VCaP (cell line): ENCODE results near the gene GRIN2A.

Experiments used
- H3K27ac ChIP-seq: fragments of 450-650 bp; 2 replicates; pipeline ENCODE4 v1.5.1; 2017
- CTCF ChIP-seq: fragments of 450-650 bp; conservative IDR thresholded peaks from 2 replicates; pipeline ENCODE4 v1.5.1; 2017; ENCODE audit warnings: mild to moderate bottlenecking, moderate library complexity

GRIN2A gene

GRCh38 chr16:10171221-10171620 lies 11.0 kb downstream of the GRIN2A start:
- no peak overlapping the region for H3K27ac ChIP-seq
- no peak for TF ChIP-seq CTCF

DNA sequence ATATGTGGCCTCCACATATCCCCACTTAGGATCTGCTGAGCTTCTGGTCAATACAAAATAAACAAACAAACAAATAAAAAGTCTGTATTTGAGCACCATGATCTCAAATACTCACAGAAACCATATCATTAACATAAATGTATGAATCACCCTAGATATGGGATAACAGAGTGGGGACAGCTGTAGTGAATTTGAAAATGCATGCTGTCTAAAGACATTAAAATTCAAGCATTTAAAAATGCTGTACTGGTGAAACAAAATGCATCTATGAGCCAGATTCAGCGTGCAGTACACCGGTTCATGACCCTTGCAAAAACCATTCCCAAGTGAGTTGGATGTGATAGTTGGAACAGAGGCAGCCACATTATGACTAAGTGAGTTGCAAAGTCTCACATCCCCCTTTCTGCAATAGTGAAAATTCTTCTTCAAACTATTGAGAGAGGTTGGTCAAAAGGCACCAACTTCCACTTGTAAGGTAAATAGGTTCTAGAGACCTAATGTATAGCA lies 12.3 kb downstream of the GRIN2A start:
- H3K27ac ChIP-seq: no peak overlapping the region
- no peak for TF ChIP-seq CTCF

DNA sequence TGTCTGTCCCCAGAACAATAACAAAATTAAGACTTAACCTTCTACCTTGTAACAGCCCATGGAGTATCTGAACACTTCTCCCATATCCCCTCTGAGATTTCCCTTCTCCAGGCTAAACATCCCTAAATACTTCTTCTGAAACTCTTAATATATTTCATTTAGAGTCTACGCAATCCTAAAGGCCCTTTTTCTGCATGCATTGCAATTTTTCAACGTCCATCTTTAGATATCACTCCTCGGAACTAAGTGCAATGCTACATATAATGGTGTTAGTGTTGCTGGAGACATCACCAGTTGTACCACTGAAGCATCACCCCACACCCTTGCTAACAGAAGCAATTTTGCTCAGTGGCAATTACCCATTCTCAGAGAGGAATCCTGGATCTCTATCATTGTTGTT lies 13.2 kb downstream of the GRIN2A start:
- TF ChIP-seq CTCF: no peak

DNA sequence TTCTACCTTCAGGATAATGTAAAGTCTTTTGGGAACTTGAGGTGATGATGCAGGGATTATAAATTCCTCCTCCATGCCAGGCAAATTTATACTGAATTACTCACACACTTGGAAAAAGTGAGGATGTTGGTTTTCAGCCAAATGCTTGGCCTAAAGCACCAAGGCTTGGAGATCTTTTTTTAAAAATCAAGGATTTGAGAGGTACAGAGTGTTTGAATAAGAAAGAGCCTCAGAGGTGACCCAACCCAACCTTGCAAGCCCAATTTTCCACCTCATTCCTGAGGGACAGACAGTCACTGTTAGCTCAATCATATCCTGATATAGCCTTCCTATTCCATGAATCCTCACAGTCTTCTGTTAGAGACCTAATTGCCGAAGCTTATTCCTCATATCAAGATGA lies 14.0 kb downstream of the GRIN2A start:
- no peak for TF ChIP-seq CTCF
- no peak overlapping the region for H3K27ac ChIP-seq

More for the DNA sequence above, 13.2 kb downstream of the GRIN2A start:
- H3K27ac ChIP-seq: no peak overlapping the region

DNA sequence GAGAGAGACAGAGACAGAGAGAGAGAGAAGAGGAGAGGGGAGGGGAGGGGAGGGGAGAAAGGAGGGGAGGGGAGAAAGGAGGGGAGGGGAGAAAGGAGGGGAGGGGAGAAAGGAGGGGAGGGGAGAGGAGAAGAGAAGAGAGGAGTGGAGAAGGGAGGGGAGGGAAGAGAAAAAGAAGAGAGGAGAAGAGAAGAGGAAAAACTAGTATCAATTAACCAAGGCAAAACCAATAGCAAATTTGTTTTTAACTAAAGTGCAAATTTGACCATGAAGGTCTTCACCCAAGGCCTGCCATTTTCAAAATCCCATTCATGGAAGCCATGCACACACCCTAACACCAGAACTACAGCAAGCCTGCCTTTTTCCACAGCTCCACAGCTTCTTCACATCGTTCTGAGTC lies 16.6 kb downstream of the GRIN2A start:
- TF ChIP-seq CTCF: no peak
- H3K27ac ChIP-seq: no peak overlapping the region

DNA sequence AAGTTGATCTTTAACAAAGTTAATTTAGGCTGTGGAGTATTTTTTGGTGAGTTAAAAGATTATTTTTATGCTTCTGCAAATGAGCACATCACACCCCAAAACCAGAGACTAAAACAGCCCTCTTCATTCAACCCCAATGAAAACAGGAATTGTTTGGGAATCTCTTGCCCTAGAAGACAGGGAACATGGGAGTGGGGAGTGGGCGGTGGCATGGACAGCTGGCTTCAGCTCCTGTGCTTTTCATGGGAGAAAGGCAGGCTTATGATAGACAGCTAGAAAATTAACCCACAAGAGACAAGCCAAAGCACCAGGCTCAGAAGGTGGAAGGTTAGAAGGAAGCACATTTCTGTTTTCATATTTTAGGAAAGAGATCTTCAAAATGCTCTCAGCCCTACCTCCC lies 19.2 kb downstream of the GRIN2A start:
- TF ChIP-seq CTCF: no peak
- H3K27ac ChIP-seq: no peak overlapping the region

DNA sequence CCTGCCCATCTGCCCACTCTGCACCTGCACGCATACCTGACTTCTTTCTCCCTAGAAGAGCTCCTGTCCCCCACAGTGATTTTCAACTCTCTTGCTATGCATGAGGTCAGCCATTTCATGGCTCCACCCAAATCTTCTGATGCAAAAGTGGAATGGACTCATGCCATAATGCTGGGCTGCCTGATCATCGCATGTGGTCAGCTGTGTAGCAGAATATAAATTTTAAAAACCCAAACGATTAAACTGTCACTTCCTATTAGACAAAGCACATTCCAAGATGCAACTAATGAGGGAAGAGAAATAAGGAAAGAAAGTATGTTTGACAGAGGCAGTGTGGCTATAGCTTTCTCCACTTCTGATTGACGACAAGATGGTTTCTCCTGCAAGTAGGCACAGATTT lies 26.1 kb downstream of the GRIN2A start:
- TF ChIP-seq CTCF: no peak
- H3K27ac ChIP-seq: no peak overlapping the region

- no peak overlapping the region for H3K27ac ChIP-seq
Observed at GRCh38 chr16:10154389-10154788, 27.8 kb downstream of the GRIN2A start.

More at GRCh38 chr16:10154389-10154788, 27.8 kb downstream of the GRIN2A start:
- TF ChIP-seq CTCF: no peak
